Suprapubic skin (tissue), 4 donors: Measurements from ENCODE around the gene TPI1. TPM values are rescaled to one million over a fixed set of nuclear protein-coding genes. Genes with fewer than 3 reads are reported as not detected.
"Not testable (repeated sequence)": the region's sequence is repeated elsewhere in the genome, so short reads cannot be mapped to it uniquely, and the experiment has no call there.

Experiments
- DNase-seq, 2 donors: peaks; one replicate each; pipeline ENCODE4 v3.0.0-alpha.2; 2019; ENCODE audit warnings: low spot score in 2 of 2
- H3K27ac ChIP-seq: fragments of 200-600 bp; sonication (generic); one replicate; pipeline ENCODE4 v1.5.1; 2019
- H3K27me3 ChIP-seq: fragments of 200-600 bp; sonication (generic); one replicate; pipeline ENCODE4 v1.5.1; 2019
- H3K36me3 ChIP-seq: fragments of 200-600 bp; sonication (generic); one replicate; pipeline ENCODE4 v1.5.1; 2019
- H3K4me1 ChIP-seq: fragments of 200-600 bp; sonication (generic); one replicate; pipeline ENCODE4 v1.5.1; 2019
- H3K4me3 ChIP-seq: fragments of 200-600 bp; sonication (generic); one replicate; pipeline ENCODE4 v1.5.1; 2019; ENCODE audit warnings: mild to moderate bottlenecking
- H3K9me3 ChIP-seq: fragments of 200-600 bp; sonication (generic); one replicate; pipeline ENCODE4 v1.5.1; 2019
- EP300 ChIP-seq: sonication (generic); formaldehyde crosslinking; IDR thresholded peaks from one replicate; pipeline ENCODE4 v1.6.1; 2017; ENCODE audit warnings: antibody characterized with exemption
- POLR2A ChIP-seq, 2 donors: fragments of 450-650 bp; IDR thresholded peaks; one replicate each; pipeline ENCODE4 v1.6.1; 2017; ENCODE audit warnings: antibody characterized with exemption in 2 of 2, mild to moderate bottlenecking in 2 of 2, moderate library complexity in 2 of 2
- POLR2AphosphoS5 ChIP-seq, 3 donors: sonication (generic); formaldehyde crosslinking; IDR thresholded peaks; one replicate each; pipeline ENCODE4 v1.6.1; 2017; ENCODE audit warnings: antibody characterized with exemption in 3 of 3
- WGBS: methylation state at CpG from one replicate; pipeline ENCODE4 v1.1.5; 2018; 5-methylcytosine and 5-hydroxymethylcytosine counted together
- total RNA-seq, 4 donors: library from RNA; depleted of rRNA; stranded (reverse); fragments of >200 nt; gene quantifications; one replicate each; pipeline ENCODE4 v1.1.0, GENCODE V29; 2016
- TF ChIP-seq, protein P1 (sequence below), 2 donors: fragments of 200-600 bp in 1 of 2; fragments of 450-650 bp in 1 of 2; sonication (generic) in 1 of 2; IDR thresholded peaks; one replicate each; pipeline ENCODE4 v1.5.1; 2016 to 2019; ENCODE audit warnings: antibody characterized with exemption in 2 of 2, mild to moderate bottlenecking in 1 of 2, moderate library complexity in 1 of 2

The TPI1 gene
- total RNA-seq, 4 donors from 2014 or later: 185 to 498 (median 405) TPM

DNA sequence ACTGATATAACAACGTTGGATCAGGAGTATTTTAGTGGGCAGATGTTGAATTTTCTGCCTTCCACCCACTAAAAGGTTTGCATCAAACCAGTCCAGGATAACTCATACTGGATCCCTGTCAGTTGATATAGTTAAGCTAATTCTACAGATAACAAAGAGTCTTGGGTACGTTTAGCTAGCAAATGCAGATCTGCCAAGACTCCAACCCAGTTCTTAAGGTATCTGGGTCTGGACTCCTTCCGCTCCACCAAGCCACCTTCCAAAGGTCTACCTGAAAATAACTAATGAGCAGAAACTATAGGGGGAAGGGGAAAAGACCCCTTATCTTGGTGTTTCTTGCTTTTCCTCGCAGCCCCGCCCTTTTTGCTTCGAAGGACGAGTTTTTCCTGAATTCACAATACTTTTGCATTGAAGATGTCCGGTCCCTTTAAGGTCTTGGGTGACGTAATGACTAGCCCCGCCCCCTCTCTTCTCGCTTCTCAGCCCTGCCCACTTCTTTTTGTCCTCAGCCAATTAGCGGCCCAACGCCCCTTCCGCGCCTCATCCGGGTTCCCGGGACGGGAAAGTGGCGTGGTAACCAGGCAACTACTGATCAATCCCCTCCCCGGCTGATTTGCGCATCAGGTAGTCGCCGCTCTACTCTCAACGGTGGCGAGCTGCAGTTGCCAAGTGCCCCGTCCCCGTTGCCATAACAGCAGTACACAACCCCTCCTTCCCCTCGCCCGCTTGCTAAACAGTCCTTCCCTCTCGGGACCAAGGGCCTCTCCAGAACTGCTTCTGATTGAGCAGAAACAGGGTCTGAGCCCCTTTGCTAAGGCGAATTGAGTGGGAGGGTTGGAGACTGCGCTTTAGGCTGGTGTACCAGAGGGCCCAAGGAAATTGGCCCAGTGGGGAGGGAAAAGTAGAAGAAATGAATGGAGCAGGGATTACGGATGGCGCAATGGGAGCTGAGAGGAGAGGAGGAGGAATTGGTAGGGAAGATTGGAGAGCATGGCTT lies 37.2 kb downstream of the TPI1 start, which contains the start of gene LRRC23:
Gene LRRC23, plus strand, starts transcription at position 543 of the 997 bp plus-strand sequence. CDS start 812 bp downstream, outside the sequence.
- H3K9me3 ChIP-seq: no peaks in the 10 kb centered on the region
- no peaks in the 10 kb centered on the region for H3K27me3 ChIP-seq
- peaks cover 4% of the 10 kb centered on the region for H3K36me3 ChIP-seq
- TF ChIP-seq POLR2AphosphoS5 (IDR thresholded peaks at IDR 0.05) (peak in 1 of 3 donors; percentile 52), POLR2A (IDR thresholded peaks at IDR 0.05) (peak in 1 of 2 donors; percentile 51), EP300 (no peak)
- H3K4me1 ChIP-seq: peaks cover 18% of the 10 kb centered on the region
- H3K4me3 ChIP-seq: peak within 1 kb of the TSS; percentile 55
- WGBS: 4% methylated on average over 34 of the region's 34 CpGs
- peak within 1 kb of the TSS; percentile 50 for H3K27ac ChIP-seq
- peak; percentile 99 for DNase-seq

DNA sequence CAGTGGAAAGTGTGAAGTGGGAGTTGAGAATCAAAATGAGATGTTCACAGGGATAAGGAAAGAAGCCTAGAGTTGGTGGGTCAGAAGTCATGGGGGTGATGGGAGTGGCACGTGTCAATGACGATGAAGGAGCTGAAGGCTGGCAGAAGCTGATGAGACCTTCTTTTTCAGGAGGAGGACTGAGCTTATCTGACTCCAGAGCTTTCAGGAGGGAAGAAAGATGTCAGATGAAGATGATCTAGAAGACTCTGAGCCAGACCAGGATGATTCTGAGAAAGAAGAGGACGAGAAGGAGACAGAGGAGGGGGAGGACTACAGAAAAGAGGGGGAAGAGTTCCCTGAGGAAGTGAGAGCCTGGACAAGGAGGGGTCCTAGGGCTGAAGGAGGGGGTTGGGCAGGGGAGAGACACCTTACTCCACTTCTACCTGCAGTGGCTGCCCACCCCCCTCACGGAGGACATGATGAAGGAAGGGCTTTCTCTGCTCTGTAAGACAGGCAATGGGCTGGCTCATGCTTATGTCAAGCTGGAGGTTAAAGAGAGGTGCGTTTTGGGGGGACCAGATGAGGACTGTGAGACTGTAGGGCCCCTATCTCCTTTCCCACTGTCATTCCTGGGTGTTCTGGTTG lies 38.2 kb downstream of the TPI1 start:
- 67% methylated on average over 5 of the region's 5 CpGs for WGBS
- H3K4me1 ChIP-seq: peaks cover 12% of the 10 kb centered on the region
- peaks cover 4% of the 10 kb centered on the region for H3K36me3 ChIP-seq
- no peaks in the 10 kb centered on the region for H3K9me3 ChIP-seq
- peak overlapping the region; percentile 55 for H3K4me3 ChIP-seq
- no peak overlapping the region for H3K27ac ChIP-seq
- DNase-seq: no peak
- TF ChIP-seq, protein P1, sequence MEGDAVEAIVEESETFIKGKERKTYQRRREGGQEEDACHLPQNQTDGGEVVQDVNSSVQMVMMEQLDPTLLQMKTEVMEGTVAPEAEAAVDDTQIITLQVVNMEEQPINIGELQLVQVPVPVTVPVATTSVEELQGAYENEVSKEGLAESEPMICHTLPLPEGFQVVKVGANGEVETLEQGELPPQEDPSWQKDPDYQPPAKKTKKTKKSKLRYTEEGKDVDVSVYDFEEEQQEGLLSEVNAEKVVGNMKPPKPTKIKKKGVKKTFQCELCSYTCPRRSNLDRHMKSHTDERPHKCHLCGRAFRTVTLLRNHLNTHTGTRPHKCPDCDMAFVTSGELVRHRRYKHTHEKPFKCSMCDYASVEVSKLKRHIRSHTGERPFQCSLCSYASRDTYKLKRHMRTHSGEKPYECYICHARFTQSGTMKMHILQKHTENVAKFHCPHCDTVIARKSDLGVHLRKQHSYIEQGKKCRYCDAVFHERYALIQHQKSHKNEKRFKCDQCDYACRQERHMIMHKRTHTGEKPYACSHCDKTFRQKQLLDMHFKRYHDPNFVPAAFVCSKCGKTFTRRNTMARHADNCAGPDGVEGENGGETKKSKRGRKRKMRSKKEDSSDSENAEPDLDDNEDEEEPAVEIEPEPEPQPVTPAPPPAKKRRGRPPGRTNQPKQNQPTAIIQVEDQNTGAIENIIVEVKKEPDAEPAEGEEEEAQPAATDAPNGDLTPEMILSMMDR (IDR thresholded peaks at IDR 0.05): no peak
- no peak for TF ChIP-seq POLR2AphosphoS5 (IDR thresholded peaks at IDR 0.05)
- no peak for TF ChIP-seq POLR2A (IDR thresholded peaks at IDR 0.05)
- TF ChIP-seq EP300: no peak
- no peaks in the 10 kb centered on the region for H3K27me3 ChIP-seq

DNA sequence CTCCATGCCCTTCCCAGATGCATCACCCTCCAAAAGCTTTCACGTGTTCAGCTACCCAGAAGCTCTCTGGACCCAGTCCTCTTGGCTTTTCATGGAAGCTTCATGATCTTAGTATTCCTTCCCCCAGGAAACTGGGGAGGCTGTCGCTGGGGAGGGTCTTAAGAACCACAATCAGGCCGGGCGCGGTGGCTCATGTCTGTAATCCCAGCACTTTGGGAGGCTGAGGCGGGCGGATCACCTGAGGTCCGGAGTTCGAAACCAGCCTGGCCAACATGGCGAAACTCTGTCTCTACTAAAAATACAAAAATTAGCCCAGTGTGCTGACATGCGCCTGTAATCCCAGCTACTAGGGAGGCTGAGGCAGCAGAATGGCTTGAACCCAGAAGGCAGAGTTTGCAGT lies 40.8 kb downstream of the TPI1 start:
- H3K27ac ChIP-seq, H3K4me3 ChIP-seq, H3K27me3 ChIP-seq, H3K9me3 ChIP-seq, H3K36me3 ChIP-seq, DNase-seq: not testable (repeated sequence)
- WGBS: 97% methylated on average over 11 of the region's 11 CpGs
- H3K4me1 ChIP-seq: peaks cover 12% of the 10 kb centered on the region

DNA sequence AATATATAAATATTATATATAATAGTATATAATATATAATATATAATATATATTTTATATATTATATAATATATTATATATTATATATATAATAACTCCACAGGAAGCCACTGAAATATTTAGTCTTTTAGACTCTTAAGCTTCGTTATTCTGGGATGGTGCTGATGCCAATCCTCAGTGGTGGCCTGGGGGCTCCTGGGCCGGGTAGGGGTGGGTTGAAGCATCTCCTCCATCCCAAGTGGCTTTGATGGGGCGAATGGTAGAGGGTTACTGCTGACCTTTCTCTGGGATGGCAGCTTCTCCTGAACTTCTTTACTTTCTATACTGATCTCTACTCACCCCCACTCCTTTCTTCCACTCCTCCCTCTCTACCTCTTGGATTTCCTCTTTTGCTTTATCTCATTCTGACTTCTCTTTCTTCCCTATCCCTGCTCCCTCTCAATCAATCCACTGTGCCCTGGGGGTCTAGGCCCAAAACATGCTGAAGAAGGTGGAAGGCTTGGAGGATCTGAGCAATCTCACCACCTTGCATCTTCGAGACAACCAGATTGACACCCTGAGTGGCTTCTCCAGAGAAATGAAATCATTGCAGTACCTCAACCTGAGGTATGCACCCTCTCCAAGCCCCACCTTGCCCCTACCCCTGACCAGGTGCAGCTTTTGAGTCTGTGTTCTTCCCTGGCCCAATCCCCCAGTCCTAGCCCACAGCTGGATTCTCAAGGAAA lies 42.3 kb downstream of the TPI1 start:
- peaks cover 4% of the 10 kb centered on the region for H3K36me3 ChIP-seq
- DNase-seq: no peak
- no peaks in the 10 kb centered on the region for H3K27me3 ChIP-seq
- no peak overlapping the region for H3K27ac ChIP-seq
- 86% methylated on average over 4 of the region's 4 CpGs for WGBS
- H3K4me1 ChIP-seq: peaks cover 16% of the 10 kb centered on the region
- no peak for TF ChIP-seq EP300
- TF ChIP-seq, protein P1 (IDR thresholded peaks at IDR 0.05): no peak
- TF ChIP-seq POLR2AphosphoS5 (IDR thresholded peaks at IDR 0.05): no peak
- no peak overlapping the region for H3K4me3 ChIP-seq
- no peaks in the 10 kb centered on the region for H3K9me3 ChIP-seq

DNA sequence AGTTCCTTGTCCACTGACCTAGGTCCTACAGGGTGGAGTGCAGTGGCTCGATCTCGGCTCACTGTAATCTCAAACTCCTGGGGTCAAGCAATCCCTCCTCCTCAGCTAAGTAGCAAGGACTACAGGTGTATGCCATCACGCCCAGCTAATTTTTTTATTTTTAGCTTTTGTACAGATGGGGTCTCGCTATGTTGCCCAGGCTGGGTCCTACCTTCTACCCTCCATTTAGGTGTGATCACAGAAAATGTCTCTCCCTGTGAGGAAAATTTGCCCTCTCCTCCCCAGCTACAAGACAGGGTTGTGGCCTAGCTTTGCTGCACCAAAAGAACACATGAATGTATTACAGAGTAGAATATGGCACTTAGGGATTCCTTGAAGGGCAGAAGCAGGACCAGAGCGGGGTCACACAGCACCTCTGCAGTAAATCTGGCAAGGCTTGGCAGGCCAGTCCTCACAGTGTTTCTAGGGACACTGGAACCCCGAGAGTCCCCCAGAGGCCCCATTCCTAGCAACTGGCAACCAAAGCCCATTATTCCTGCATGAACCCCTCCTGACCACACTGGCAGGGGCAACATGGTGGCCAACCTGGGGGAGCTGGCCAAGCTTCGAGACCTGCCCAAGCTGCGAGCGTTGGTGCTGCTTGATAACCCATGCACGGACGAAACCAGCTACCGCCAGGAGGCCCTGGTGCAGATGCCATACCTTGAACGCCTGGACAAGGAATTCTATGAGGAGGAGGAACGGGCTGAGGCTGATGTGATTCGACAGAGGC lies 45.0 kb downstream of the TPI1 start:
- no peaks in the 10 kb centered on the region for H3K9me3 ChIP-seq
- H3K27ac ChIP-seq: no peak overlapping the region
- DNase-seq: no peak
- H3K4me1 ChIP-seq: peaks cover 20% of the 10 kb centered on the region
- TF ChIP-seq POLR2AphosphoS5 (IDR thresholded peaks at IDR 0.05): no peak
- TF ChIP-seq EP300: no peak
- no peak for TF ChIP-seq POLR2A (IDR thresholded peaks at IDR 0.05)
- TF ChIP-seq, protein P1 (IDR thresholded peaks at IDR 0.05): no peak
- 91% methylated on average over 15 of the region's 15 CpGs for WGBS
- no peaks in the 10 kb centered on the region for H3K36me3 ChIP-seq
- H3K27me3 ChIP-seq: no peaks in the 10 kb centered on the region
- H3K4me3 ChIP-seq: no peak overlapping the region
